Hypothalamus (tissue), 51 donors: ENCODE data around the gene TBC1D5.
"Not testable (repeated sequence)": the region's sequence is repeated elsewhere in the genome, so short reads cannot be mapped to it uniquely, and the experiment has no call there.

Experiments
- DNase-seq, 51 donors: peaks; one replicate each; lab custom pipeline; 2025; lab: John Stamatoyannopoulos, UW

Gene TBC1D5

DNA sequence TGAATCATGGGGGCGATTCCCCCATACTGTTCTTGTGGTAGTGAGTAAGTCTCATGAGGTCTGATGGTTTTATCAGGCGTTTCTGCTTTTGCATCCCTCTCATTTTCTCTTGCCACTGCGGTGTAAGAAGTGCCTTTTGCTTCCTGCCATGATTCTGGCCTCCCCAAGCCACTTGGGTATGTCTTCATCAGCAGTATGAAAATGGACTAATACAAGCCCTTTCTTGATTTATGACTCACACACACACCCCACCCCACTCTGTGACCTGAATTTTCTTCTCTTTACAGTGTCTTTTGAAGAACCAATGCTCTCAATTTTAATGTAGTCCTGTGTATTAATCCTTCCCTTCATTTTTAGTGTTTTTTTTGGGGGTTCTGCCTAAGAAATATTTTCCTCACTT is 612.9 kb downstream of the TBC1D5 start:
- no peak for DNase-seq

DNA sequence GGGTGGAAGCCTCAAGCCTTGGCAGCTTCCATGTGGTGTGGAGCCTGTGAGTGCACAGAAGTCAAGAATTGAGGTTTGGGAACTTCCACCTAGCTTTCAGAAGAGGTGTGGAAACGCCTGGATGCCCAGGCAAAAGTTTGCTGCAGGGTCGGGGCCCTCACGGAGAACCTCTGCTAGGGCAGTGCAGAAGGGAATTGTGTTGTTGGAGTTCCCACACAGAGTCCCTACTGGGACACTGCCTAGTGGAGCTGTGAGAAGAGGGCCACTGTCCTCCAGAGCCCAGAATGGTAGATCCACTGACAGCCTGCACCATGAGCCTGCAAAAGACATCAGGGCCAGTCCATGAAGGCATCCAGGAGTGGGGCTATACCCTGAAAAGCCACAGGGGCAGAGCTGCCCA is 613.8 kb downstream of the TBC1D5 start:
- DNase-seq = not testable (repeated sequence)

DNA sequence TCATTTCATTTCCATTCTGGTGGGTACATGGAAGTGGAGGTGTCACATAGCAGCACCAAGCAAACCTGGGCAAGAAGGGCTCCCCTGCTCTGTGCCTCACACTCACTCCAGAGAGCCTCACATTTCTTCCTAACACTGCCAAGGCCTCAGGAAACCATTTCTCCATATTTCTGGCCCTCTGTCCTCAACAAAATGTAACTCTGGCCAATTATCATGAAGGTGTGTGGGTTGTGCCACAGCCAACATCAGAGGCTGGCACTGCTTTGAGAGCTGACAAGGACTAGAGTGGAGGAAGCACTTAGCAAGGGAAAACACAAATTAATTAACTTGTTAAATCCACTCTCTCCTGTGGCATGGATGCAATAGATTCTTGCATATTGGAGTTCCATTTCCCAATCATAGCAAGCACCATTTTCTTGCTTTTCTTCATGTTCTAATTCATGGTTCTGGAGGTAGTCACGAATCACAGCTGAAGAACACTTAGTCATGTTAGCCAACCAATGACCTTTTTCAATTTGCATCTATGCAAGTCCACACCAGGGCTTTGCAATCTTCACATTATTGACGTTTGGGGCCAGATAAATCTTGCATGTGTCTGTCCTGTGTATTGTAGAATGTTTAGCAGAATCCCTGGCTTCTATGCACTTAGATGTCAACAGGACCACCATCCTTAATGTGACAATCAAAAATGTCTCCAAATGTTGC is 616.5 kb downstream of the TBC1D5 start:
- no peak for DNase-seq

DNA sequence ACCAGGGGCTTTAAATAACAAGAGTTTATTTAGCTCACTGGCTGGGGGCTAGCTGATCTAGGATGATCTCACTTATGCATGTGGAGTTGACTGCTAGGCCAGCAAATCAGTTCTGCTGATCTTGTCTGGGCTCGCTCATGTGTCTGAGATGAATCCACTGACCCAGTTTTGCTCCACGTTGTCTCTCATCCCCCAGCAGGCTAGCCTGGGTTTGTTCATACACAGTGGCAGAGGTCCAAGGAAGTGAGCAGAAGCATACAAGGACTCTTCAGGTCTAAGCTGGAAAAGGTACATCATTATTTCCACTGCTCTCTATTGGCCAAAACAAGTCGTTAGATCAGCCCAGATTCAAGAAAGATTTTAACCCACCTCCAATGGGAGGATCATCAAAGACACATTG is 619.7 kb downstream of the TBC1D5 start:
- DNase-seq = no peak

DNA sequence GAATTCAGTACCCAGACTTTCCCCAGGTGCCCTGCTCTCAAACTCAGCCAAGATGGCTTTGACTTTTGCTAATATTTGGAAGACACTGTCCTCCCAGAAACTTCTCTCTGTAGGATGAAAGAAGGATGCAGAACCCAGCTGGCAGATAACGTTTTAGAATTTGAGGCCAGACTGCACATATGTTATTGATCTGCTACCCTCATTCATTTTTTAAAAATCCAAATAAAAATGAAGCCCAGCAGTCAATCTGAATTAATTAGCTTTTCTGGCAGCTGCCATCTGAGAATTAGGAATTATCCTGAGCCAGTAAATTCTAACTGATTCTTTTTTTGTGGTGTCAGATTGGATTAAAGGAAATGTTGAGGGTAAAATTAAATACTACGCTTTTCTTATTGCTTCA is 621.1 kb downstream of the TBC1D5 start:
- no peak for DNase-seq

DNA sequence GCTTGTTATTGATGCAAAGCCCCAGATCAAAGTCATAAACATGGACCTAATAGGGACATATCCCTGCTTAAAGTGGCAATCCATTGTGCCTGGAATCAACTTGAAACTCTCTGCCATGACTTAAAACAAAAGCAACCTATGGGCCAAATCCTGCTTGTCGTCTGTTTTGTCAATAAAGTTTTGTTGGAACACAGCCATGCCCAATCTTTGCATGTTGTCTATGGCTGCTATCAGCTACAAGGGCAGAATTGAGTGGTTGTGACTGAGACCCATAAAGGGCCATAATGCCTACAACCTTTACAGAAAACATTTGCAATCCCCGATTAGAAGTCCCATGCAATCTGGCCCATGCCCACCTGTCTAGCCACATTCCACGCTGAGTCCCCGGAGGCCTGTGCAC is 622.3 kb downstream of the TBC1D5 start:
- no peak for DNase-seq

DNA sequence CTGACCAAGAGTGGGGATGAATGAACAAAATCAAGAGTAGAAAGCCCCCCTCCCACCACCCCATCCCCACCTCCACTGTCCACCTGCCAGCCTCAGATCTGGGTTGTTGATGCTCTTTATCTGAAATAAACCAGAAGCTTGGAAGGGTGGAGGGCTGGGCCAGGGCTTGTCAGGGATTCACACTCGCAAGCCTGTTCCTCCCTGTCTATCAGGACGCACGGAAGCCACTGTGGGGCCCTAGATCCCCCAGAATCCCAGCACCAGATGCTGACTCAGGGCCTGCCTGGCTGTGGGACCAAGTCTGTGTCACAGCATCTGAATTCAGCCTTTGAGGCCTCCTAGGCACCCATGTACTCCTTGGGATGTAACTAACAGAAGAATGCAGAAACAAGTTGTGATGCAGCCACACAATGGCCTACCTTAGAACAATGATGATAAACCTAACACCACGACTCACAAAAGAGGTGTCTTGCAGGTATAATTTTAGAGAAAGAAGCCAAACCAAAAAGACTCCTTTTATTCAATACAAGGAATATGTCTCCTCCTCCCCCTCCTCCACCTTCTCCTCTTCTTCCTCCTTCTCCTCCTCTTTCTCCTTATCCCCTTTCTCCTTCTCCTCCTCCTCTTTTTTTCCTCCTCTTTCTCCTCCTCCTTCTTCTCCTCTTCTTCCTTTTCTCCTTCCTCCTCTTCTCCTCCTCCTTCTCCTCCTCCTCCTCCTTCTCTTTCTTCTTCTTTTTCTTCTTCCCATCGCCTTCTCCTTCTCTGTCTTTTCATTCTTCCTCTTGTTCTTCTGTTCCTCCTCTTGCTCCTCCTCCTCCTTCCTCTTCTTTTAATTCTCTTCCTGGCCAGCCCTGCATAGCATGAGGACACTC is 623.0 kb downstream of the TBC1D5 start:
- DNase-seq = no peak

DNA sequence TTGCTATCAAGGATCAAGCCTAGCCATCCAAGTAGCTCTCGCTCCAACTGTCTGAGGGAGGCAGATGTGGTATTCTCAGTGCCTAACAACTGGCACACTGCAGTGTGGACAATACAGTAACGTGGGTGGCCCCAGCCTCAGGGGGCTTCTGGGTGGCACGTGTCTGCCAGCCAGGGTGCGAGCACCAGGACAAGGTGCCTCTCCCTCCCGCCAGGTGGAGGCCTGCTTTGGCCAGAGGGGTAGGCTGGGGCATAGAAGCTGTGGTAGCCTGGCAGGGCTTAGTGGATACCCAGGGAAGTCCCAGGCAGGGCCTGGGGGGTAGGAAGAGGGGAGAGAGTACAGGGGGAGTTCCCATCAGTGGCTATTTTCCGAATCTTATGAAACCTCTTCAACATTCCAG is 623.7 kb downstream of the TBC1D5 start:
- no peak for DNase-seq

DNA sequence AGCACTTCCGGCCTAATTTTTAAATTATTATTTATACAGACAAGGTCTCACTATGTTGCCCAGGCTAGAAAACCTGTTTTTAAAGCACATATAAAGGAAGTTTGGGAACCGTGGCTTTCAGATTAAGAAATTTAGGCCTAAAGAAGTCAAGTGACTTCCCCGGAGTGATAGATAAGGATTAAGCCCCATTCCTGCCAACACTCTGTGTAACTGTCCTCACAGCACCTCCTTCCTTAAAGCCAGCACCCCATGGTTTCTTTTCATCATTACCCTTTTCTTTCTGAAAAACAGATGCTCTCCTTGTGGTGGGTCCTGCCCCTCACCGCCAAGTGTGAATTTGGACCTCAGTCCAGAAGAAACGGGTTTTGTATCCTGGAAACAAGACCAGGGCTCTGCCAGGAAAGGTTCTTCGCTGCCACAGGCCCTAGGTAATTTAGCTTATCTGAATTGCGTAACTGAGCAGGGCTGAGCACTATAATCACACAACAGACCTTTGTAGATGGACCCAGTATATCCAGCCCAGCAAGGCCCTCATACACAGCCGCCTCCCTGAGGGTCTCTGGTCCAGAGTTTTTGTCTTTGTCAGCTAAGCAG is 626.3 kb downstream of the TBC1D5 start:
- no peak for DNase-seq

DNA sequence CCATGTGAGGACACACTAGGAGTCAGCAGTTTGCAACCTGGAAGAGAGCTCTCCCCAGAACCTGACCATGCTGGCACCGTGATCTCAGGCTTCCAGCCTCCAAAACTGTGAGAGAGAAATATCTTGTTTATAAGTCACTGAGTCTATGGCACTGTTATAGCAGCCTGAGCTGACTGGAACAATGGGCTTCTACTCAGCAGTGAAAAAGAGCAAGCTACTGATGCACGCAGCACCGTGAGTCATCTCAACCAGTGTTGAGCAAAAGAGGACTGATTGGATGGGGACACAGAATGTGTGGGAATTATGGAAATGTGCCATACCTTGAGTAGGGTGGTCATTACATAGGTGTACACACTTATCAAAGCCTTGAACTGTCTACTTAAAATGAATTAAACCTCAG is 627.2 kb downstream of the TBC1D5 start:
- DNase-seq = no peak

DNA sequence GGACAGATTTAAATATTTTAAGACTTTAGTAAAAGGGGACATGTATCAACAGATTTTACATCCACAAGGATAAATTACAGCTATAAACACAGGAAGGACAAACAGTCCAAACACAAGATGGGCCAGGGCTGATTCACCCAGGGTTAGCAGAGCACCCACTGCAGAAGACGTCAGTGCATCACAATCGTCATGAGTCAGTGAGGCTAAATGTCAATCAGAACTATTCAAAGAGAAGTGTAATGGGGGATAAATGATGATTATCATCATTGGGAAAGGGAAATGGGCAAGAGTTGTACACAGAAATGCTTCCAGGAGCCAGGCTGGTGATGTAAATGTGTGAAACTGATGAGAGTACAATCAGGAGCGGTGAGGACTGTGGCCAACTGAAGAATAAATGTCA is 630.8 kb downstream of the TBC1D5 start:
- no peak for DNase-seq

DNA sequence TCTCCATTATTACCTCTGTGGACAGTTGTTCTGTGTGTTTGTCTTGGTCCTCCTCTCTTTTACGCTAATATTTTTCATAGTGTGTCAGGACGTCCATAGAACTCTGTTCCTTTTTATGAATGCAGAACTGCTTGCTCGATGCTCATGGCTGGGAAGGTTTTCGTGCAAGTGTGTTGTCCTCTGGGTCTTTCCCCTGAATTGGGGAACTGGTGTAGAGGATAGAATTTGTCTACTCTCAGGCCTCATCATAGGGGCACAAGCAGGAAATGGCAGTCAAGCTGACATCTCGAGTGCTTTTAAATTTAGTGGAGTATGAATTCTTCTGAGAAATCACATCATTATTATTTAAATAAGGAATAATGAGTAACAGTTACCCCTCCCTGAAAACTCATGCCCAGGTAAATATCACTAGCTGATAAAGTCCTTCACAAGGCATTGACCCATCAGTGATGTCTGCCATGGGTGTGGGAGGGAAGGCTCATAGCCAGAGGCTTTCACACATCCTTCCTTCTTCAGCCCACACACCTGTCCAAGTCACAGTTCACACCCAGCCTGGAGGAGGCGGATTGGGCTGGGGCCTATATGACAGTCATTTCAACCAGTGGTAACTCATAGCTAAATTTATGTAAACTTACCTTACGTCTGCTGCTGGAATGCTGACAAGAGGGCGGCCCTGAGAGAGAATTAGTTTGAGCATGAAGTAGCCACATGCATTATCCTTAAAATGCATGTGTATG is 631.6 kb downstream of the TBC1D5 start:
- DNase-seq = no peak
